ENCODE results near the gene RIPK1. TPM values are rescaled to one million over a fixed set of nuclear protein-coding genes. Genes with fewer than 3 reads are reported as not detected.

Gene RIPK1
- total and polyA plus RNA-seq, 9 of the 15 experiments (the other 6 are each of a cell fraction or from before 2014, with no cell fraction given): 3.8 to 24.9 (median 17.7) TPM

- ChIA-PET CTCF (ENCODE audit: low intra/inter-chr PET ratio) (interaction anchor here (0.6 kb wide), 1 partner anchor 22 kb away, joined by 3 read pairs; no protein-coding TSS in a partner anchor), POLR2A (interaction anchor here (0.6 kb wide), 1 partner anchor 32 kb away, joined by 3 read pairs; no protein-coding TSS in a partner anchor)
- H3K27me3 ChIP-seq (ENCODE audit: control insufficient read depth in 2 of 2, insufficient read depth in 2 of 2, low read length in 2 of 2): no peaks in the 10 kb centered on the region
- ATAC-seq (peak; percentile 71), DNase-seq (ENCODE audit: extremely low read depth in 1 of 4, low spot score in 3 of 4) (no peak), FAIRE-seq (no peak)
- H3K27ac ChIP-seq (ENCODE audit: extremely low read depth, low read depth, low read length): no peak overlapping the region
- H3K9me3 ChIP-seq (replicated peaks; ENCODE audit: control insufficient read depth, insufficient read depth, low read depth, low read length): peaks cover 21% of the 10 kb centered on the region
- H3K4me1 ChIP-seq (replicated peaks in 1 of 2; ENCODE audit: control insufficient read depth in 2 of 2, insufficient read depth in 2 of 2, low read length in 2 of 2): peaks cover 3 to 12% of the 10 kb centered on the region in 2 experiments
- no peaks in the 10 kb centered on the region for H3K79me2 ChIP-seq (ENCODE audit: control insufficient read depth, insufficient read depth, low read length)
- 31% methylated on average over 15 of the region's 15 CpGs for WGBS (ENCODE audit: insufficient coverage, low coverage, missing lambda C conversion rate)
- no TSS peak for BruUV-seq (replicated peaks)
- peak overlapping the region; percentile 36; the same call in 1 of the 2 replicates for H2AFZ ChIP-seq (ENCODE audit: low read depth, low read length)
- H4K20me1 ChIP-seq (replicated peaks; ENCODE audit: control insufficient read depth, insufficient read depth, low read length): no peaks in the 10 kb centered on the region
- no peak overlapping the region for H3K9ac ChIP-seq (ENCODE audit: insufficient read depth in 1 of 2, low read depth in 2 of 2, low read length in 2 of 2)
- in situ Hi-C loops (cut with MboI) (no loop called here), intact Hi-C loops (cut with micrococcal nuclease) (no loop called here)
- H3K4me2 ChIP-seq (ENCODE audit: insufficient read depth, low read length): no peak overlapping the region
- H3K4me3 ChIP-seq: no peak overlapping the region
- no peaks in the 10 kb centered on the region for H3K36me3 ChIP-seq (ENCODE audit: control insufficient read depth, insufficient read depth, low read length)
- H3K9me1 ChIP-seq (ENCODE audit: control insufficient read depth, insufficient read depth, low read length): no peaks in the 10 kb centered on the region
- TF ChIP-seq GTF2F1 (IDR thresholded peaks at IDR 0.05; ENCODE audit: low read depth, low read length) (no peak), BRF1 (IDR thresholded peaks at IDR 0.05; ENCODE audit: borderline replicate concordance, extremely low read depth, insufficient read length) (no peak), RNF2 (IDR thresholded peaks at IDR 0.05) (no peak), NCOR1 (IDR thresholded peaks at IDR 0.05) (no peak), SREBF1 (IDR thresholded peaks at IDR 0.05; ENCODE audit: borderline replicate concordance, low read depth, low read length) (no peak), NR2C2 (CRISPR knock-in tag; IDR thresholded peaks at IDR 0.05) (no peak), NR2C2 (tag; IDR thresholded peaks at IDR 0.05) (no peak), ELF2 (CRISPR knock-in tag; IDR thresholded peaks at IDR 0.05) (no peak)
- TF ChIP-seq, protein P1, sequence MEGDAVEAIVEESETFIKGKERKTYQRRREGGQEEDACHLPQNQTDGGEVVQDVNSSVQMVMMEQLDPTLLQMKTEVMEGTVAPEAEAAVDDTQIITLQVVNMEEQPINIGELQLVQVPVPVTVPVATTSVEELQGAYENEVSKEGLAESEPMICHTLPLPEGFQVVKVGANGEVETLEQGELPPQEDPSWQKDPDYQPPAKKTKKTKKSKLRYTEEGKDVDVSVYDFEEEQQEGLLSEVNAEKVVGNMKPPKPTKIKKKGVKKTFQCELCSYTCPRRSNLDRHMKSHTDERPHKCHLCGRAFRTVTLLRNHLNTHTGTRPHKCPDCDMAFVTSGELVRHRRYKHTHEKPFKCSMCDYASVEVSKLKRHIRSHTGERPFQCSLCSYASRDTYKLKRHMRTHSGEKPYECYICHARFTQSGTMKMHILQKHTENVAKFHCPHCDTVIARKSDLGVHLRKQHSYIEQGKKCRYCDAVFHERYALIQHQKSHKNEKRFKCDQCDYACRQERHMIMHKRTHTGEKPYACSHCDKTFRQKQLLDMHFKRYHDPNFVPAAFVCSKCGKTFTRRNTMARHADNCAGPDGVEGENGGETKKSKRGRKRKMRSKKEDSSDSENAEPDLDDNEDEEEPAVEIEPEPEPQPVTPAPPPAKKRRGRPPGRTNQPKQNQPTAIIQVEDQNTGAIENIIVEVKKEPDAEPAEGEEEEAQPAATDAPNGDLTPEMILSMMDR (IDR thresholded peaks at IDR 0.05 in 2 of 3, conservative IDR thresholded peaks at IDR 0.05 in 1 of 3; ENCODE audit: insufficient read depth in 2 of 3, low read depth in 1 of 3, low read length in 3 of 3): peak in 2 of 3 experiments; percentile 43 to 49; a peak in 4 of 6 replicates
- TF ChIP-seq, protein P2, sequence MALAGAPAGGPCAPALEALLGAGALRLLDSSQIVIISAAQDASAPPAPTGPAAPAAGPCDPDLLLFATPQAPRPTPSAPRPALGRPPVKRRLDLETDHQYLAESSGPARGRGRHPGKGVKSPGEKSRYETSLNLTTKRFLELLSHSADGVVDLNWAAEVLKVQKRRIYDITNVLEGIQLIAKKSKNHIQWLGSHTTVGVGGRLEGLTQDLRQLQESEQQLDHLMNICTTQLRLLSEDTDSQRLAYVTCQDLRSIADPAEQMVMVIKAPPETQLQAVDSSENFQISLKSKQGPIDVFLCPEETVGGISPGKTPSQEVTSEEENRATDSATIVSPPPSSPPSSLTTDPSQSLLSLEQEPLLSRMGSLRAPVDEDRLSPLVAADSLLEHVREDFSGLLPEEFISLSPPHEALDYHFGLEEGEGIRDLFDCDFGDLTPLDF (CRISPR knock-in tag; IDR thresholded peaks at IDR 0.05): no peak
- TF ChIP-seq, protein P3, sequence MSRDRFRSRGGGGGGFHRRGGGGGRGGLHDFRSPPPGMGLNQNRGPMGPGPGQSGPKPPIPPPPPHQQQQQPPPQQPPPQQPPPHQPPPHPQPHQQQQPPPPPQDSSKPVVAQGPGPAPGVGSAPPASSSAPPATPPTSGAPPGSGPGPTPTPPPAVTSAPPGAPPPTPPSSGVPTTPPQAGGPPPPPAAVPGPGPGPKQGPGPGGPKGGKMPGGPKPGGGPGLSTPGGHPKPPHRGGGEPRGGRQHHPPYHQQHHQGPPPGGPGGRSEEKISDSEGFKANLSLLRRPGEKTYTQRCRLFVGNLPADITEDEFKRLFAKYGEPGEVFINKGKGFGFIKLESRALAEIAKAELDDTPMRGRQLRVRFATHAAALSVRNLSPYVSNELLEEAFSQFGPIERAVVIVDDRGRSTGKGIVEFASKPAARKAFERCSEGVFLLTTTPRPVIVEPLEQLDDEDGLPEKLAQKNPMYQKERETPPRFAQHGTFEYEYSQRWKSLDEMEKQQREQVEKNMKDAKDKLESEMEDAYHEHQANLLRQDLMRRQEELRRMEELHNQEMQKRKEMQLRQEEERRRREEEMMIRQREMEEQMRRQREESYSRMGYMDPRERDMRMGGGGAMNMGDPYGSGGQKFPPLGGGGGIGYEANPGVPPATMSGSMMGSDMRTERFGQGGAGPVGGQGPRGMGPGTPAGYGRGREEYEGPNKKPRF (IDR thresholded peaks at IDR 0.05; ENCODE audit: low read depth, low read length): no peak
Measured at GRCh38 chr6:3031857-3032640, 36.2 kb upstream of the RIPK1 start.
